Keratinocyte (primary cell): ENCODE results near the gene PPFIA3.

Source experiments
- CTCF ChIP-seq, 3 experiments: IDR thresholded peaks in 1 of 3; conservative IDR thresholded peaks in 1 of 3; optimal IDR thresholded peaks in 1 of 3; 2 replicates in 2 of 3; 3 replicates in 1 of 3; pipeline versions ENCODE3 to v1.5.1; 2011; ENCODE audit warnings: low read length in 3 of 3, mild to moderate bottlenecking in 3 of 3, moderate library complexity in 2 of 3, control low read depth in 1 of 3, inconsistent platforms in 1 of 3; ENCODE audit not compliant: insufficient read depth in 2 of 3; ENCODE audit errors: extremely low read depth in 1 of 3
- EZH2 ChIP-seq: IDR thresholded peaks from one replicate; pipeline ENCODE4 v1.6.1; 2012; ENCODE audit warnings: inconsistent platforms, mild to moderate bottlenecking, low read length, moderate library complexity

GRCh38 chr19:49125025-49125731 lies 5.8 kb downstream of the PPFIA3 start:
- TF ChIP-seq CTCF (optimal IDR thresholded peaks at IDR 0.05 in 1 of 3, IDR thresholded peaks at IDR 0.05 in 1 of 3, conservative IDR thresholded peaks at IDR 0.05 in 1 of 3; ENCODE audit: extremely low read depth in 1 of 3, insufficient read depth in 2 of 3, low read length in 3 of 3) (no peak), EZH2 (no peak)
